PC-3 (cell line): ENCODE data around the gene TBPL2. TPM values are rescaled to one million over a fixed set of nuclear protein-coding genes. Genes with fewer than 3 reads are reported as not detected.

ENCODE experiments used
- ATAC-seq: fragments of 200-7000 bp; cut with Tn5 transposase; 2 replicates; pipeline ENCODE4 v1.9.1; 2020; ENCODE audit warnings: mild to moderate bottlenecking, moderate library complexity
- BruUV-seq: library from RNA; stranded (reverse); fragments of 400-500 nt; replicated peaks from 2 replicates; lab custom pipeline; 2021; lab: Mats Ljungman, UMichigan
- CTCF ChIA-PET: fragments of 300-600 bp; sonication (Branson Sonifier 250); formaldehyde crosslinking; loops from one replicate; lab custom pipeline; 2022; ENCODE audit warnings: antibody characterized with exemption; lab: Charles Lee
- POLR2A ChIA-PET: fragments of 300-600 bp; sonication (Branson Sonifier 250); formaldehyde crosslinking; loops from one replicate; lab custom pipeline; 2022; ENCODE audit warnings: antibody characterized with exemption; ENCODE audit not compliant: unreplicated experiment; lab: Charles Lee
- DNase-seq: peaks from one replicate; pipeline ENCODE4 v3.0.0-alpha.2; 2015
- H2AFZ ChIP-seq: fragments of 300-600 bp; sonication (generic); 2 replicates; pipeline ENCODE4 v1.6.0; 2016; ENCODE audit warnings: antibody characterized with exemption, low read length
- H3F3A ChIP-seq: fragments of 300-600 bp; sonication (generic); one replicate; pipeline ENCODE4 v1.6.0; 2017; ENCODE audit warnings: antibody characterized with exemption, low read length, control low read depth, mild to moderate bottlenecking; ENCODE audit not compliant: unreplicated experiment
- H3K27ac ChIP-seq: fragments of 300-600 bp; sonication (generic); 2 replicates; pipeline ENCODE4 v1.5.1; 2016; ENCODE audit warnings: mild to moderate bottlenecking, low read length
- H3K27me3 ChIP-seq: fragments of 300-600 bp; sonication (generic); 2 replicates; pipeline ENCODE4 v1.6.1; 2016; ENCODE audit warnings: low read length, mixed read lengths
- H3K36me3 ChIP-seq: fragments of 300-600 bp; sonication (generic); 2 replicates; pipeline ENCODE4 v1.6.1; 2016; ENCODE audit warnings: low read depth, mixed run types, low read length, mixed read lengths
- H3K4me1 ChIP-seq: fragments of 300-600 bp; sonication (generic); 2 replicates; pipeline ENCODE4 v1.5.1; 2016; ENCODE audit warnings: low read length; ENCODE audit not compliant: insufficient read depth
- H3K4me2 ChIP-seq: fragments of 300-600 bp; sonication (generic); 2 replicates; pipeline ENCODE4 v1.6.0; 2016; ENCODE audit warnings: low read length
- H3K4me3 ChIP-seq: fragments of 300-600 bp; sonication (generic); 2 replicates; pipeline ENCODE4 v1.5.1; 2016; ENCODE audit warnings: mild to moderate bottlenecking, low read length, mixed read lengths
- H3K79me2 ChIP-seq: fragments of 300-600 bp; sonication (generic); 2 replicates; pipeline ENCODE4 v1.6.1; 2017; ENCODE audit warnings: low read length, mixed read lengths
- H3K9ac ChIP-seq: fragments of 300-600 bp; sonication (generic); 2 replicates; pipeline ENCODE4 v1.6.0; 2016; ENCODE audit warnings: mild to moderate bottlenecking, low read length
- H3K9me2 ChIP-seq: fragments of 300-600 bp; sonication (generic); replicated peaks from 2 replicates; pipeline ENCODE4 v1.6.1; 2016; ENCODE audit warnings: mixed run types, low read length, mixed read lengths
- H3K9me3 ChIP-seq: fragments of 300-600 bp; sonication (generic); 2 replicates; pipeline ENCODE4 v1.6.1; 2016; ENCODE audit warnings: low read length, mixed read lengths
- H4K20me1 ChIP-seq: fragments of 300-600 bp; sonication (generic); 2 replicates; pipeline ENCODE4 v1.6.1; 2016; ENCODE audit warnings: low read length, mixed read lengths
- EZH2 ChIP-seq: fragments of 300-600 bp; sonication (generic); IDR thresholded peaks from one replicate; pipeline ENCODE4 v1.6.1; 2017; ENCODE audit warnings: antibody characterized with exemption, mild to moderate bottlenecking, low read length; ENCODE audit not compliant: unreplicated experiment
- EZH2phosphoT487 ChIP-seq: fragments of 300-600 bp; sonication (generic); IDR thresholded peaks from 2 replicates; pipeline ENCODE4 v1.6.1; 2018; ENCODE audit warnings: mild to moderate bottlenecking, antibody characterized with exemption, low read length, borderline replicate concordance
- intact Hi-C: fragments of 100-400 bp; cut with micrococcal nuclease; formaldehyde crosslinking; loops from 2 replicates; pipeline ENCODE4 v1.9.0; 2023
- total RNA-seq: library from RNA; depleted of rRNA; stranded (reverse); fragments of >200 nt; gene quantifications from 2 replicates; pipeline ENCODE4 v1.2.3, GENCODE V29; 2014
- TF ChIP-seq, protein P1 (sequence below): fragments of 300-600 bp; sonication (generic); conservative IDR thresholded peaks from 2 replicates; pipeline ENCODE4 v1.5.1; 2017; ENCODE audit warnings: antibody characterized with exemption, low read depth, mild to moderate bottlenecking, low read length

TBPL2 gene
- total RNA-seq, 1 experiment from 2014 or later = not detected

DNA sequence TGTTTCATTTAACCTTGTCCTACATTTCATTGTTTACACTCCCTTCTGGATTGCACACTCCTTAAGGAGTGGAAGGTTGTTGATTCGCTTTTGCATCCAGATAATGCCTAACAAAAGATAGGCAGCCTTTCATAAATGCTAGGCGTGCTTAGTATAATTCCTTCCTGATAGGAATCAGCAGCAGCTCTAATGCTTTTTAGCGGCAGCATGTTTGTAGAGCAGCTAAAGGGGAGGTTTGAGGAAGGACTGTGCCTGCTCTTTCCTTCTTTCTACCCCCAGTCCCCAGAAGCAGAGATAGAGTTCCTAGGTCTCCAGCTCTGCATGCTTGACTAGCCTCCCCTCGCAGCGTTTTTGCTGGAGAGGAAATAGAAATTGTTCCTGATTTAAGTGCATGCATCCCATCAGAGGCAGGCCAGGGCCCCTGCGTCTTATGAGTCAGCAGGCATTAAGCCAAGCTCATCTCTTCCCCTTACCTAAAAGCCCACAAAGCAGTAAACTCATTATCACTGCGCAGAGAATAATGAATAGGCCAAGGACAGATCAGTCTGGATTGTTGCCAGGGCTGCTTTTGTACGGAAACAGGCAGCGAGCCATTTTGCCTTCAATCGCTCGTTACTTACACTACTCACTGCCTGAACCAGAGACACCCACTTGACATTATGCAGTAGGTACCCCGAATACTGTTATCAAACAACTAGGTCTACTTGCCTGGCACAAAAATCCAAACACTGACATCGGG lies 14.0 kb upstream of the TBPL2 start:
- H3K79me2 ChIP-seq = no peaks in the 10 kb centered on the region
- intact Hi-C loops = no loop called here
- no peaks in the 10 kb centered on the region for H4K20me1 ChIP-seq
- H3K36me3 ChIP-seq = no peaks in the 10 kb centered on the region
- no peaks in the 10 kb centered on the region for H3K27me3 ChIP-seq
- no peaks in the 10 kb centered on the region for H3K9me2 ChIP-seq
- H3K9ac ChIP-seq = peak overlapping the region; percentile 51
- peaks cover 7% of the 10 kb centered on the region for H3F3A ChIP-seq
- peak overlapping the region; percentile 62 for H2AFZ ChIP-seq
- BruUV-seq = no TSS peak
- POLR2A ChIA-PET = interaction anchor here (0.5 kb wide), 1 partner anchor 966 kb away, joined by 3 read pairs; no protein-coding TSS in a partner anchor
- DNase-seq = peak; percentile 96
- CTCF ChIA-PET = interaction anchor here (0.9 to 1.6 kb wide), 2 partner anchors 16 to 146 kb away, joined by 4 read pairs; no protein-coding TSS in a partner anchor
- H3K4me1 ChIP-seq = peaks cover 67% of the 10 kb centered on the region
- peak overlapping the region; percentile 42; the same call in 1 of the 2 replicates for H3K4me3 ChIP-seq
- peak overlapping the region; percentile 84 for H3K27ac ChIP-seq
- TF ChIP-seq, protein P1, sequence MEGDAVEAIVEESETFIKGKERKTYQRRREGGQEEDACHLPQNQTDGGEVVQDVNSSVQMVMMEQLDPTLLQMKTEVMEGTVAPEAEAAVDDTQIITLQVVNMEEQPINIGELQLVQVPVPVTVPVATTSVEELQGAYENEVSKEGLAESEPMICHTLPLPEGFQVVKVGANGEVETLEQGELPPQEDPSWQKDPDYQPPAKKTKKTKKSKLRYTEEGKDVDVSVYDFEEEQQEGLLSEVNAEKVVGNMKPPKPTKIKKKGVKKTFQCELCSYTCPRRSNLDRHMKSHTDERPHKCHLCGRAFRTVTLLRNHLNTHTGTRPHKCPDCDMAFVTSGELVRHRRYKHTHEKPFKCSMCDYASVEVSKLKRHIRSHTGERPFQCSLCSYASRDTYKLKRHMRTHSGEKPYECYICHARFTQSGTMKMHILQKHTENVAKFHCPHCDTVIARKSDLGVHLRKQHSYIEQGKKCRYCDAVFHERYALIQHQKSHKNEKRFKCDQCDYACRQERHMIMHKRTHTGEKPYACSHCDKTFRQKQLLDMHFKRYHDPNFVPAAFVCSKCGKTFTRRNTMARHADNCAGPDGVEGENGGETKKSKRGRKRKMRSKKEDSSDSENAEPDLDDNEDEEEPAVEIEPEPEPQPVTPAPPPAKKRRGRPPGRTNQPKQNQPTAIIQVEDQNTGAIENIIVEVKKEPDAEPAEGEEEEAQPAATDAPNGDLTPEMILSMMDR = no peak
- TF ChIP-seq EZH2phosphoT487 = no peak
- TF ChIP-seq EZH2 = no peak
- ATAC-seq = peak; percentile 58
- peak overlapping the region; percentile 79 for H3K4me2 ChIP-seq
- H3K9me3 ChIP-seq = no peaks in the 10 kb centered on the region

GRCh38 chr14:55451950-55452349 lies 11.5 kb upstream of the TBPL2 start:
- no TSS peak for BruUV-seq
- Histone ChIP-seq H3K27ac (no peak overlapping the region), H3K4me2 (no peak overlapping the region), H2AFZ (peak overlapping the region; percentile 1; the same call in 1 of the 2 replicates), H3K79me2 (no peaks in the 10 kb centered on the region), H4K20me1 (no peaks in the 10 kb centered on the region), H3K36me3 (no peaks in the 10 kb centered on the region), H3K9me3 (no peaks in the 10 kb centered on the region), H3F3A (peaks cover 9% of the 10 kb centered on the region), H3K4me1 (peaks cover 68% of the 10 kb centered on the region), H3K27me3 (no peaks in the 10 kb centered on the region), H3K9ac (no peak overlapping the region), H3K4me3 (no peak overlapping the region), H3K9me2 (no peaks in the 10 kb centered on the region)
- ChIA-PET CTCF (interaction anchor here (1.3 kb wide), 1 partner anchor 24 kb away, joined by 5 read pairs; no protein-coding TSS in a partner anchor), POLR2A (no interaction called here)
- DNase-seq = no peak
- no peak for ATAC-seq
- TF ChIP-seq EZH2phosphoT487 = no peak
- TF ChIP-seq EZH2 = no peak
- TF ChIP-seq, protein P1 = no peak
- intact Hi-C loops = no loop called here

- ATAC-seq = no peak
- Histone ChIP-seq H3K9me3 (no peaks in the 10 kb centered on the region), H3K9ac (no peak overlapping the region), H3K4me3 (no peak overlapping the region), H4K20me1 (no peaks in the 10 kb centered on the region), H3F3A (peaks cover 12% of the 10 kb centered on the region), H3K36me3 (no peaks in the 10 kb centered on the region), H3K79me2 (no peaks in the 10 kb centered on the region), H3K4me1 (peaks cover 73% of the 10 kb centered on the region), H3K27ac (no peak overlapping the region), H3K4me2 (no peak overlapping the region), H3K27me3 (no peaks in the 10 kb centered on the region), H3K9me2 (no peaks in the 10 kb centered on the region), H2AFZ (no peak overlapping the region; the same call in 1 of the 2 replicates)
- TF ChIP-seq EZH2 = no peak
- no peak for TF ChIP-seq EZH2phosphoT487
- TF ChIP-seq, protein P1 = no peak
- no TSS peak for BruUV-seq
- ChIA-PET POLR2A (no interaction called here), CTCF (no interaction called here)
- peak; percentile 56 for DNase-seq
- intact Hi-C loops = no loop called here
These were observed 11.0 kb upstream of the TBPL2 start for GRCh38 chr14:55451398-55451797.
